ENCODE measurements around the gene KIF25.

The KIF25 gene

DNA sequence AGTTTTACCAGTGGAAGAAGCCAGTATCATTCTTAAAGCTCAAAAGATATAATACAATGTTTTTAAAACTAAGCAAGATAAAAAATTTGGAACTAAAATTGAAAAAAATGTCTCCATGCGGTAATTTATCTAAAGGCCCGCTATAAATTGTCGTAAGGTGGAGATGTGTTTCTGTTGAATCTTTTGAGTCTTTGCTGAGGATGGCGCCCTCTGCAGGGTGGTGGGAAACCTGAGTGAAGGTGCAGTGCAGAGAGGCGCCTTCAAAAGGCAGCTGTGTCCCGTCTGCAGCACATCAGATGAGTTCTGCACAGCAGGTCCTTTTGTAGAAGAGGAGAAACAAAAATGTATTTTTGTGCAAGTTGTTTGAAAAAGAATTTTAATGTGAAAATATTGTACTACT lies 29.4 kb upstream of the KIF25 start:
- H3K36me3 ChIP-seq, result peaks cover 28 to 84% (median 54%) of the 10 kb centered on the region in 3 donors
- intact Hi-C loops (cut with DNase I; ENCODE audit: low total_unique reads), result no loop called here
- H3K27me3 ChIP-seq, result no peaks in the 10 kb centered on the region
- H3K4me1 ChIP-seq, result no peaks in the 10 kb centered on the region
- DNase-seq, result no peak
- H3K27ac ChIP-seq, result no peak overlapping the region
- H3K4me3 ChIP-seq, result no peak overlapping the region
- TF ChIP-seq, protein P1, sequence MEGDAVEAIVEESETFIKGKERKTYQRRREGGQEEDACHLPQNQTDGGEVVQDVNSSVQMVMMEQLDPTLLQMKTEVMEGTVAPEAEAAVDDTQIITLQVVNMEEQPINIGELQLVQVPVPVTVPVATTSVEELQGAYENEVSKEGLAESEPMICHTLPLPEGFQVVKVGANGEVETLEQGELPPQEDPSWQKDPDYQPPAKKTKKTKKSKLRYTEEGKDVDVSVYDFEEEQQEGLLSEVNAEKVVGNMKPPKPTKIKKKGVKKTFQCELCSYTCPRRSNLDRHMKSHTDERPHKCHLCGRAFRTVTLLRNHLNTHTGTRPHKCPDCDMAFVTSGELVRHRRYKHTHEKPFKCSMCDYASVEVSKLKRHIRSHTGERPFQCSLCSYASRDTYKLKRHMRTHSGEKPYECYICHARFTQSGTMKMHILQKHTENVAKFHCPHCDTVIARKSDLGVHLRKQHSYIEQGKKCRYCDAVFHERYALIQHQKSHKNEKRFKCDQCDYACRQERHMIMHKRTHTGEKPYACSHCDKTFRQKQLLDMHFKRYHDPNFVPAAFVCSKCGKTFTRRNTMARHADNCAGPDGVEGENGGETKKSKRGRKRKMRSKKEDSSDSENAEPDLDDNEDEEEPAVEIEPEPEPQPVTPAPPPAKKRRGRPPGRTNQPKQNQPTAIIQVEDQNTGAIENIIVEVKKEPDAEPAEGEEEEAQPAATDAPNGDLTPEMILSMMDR (IDR thresholded peaks at IDR 0.05), result no peak
- no peaks in the 10 kb centered on the region for H3K9me3 ChIP-seq

DNA sequence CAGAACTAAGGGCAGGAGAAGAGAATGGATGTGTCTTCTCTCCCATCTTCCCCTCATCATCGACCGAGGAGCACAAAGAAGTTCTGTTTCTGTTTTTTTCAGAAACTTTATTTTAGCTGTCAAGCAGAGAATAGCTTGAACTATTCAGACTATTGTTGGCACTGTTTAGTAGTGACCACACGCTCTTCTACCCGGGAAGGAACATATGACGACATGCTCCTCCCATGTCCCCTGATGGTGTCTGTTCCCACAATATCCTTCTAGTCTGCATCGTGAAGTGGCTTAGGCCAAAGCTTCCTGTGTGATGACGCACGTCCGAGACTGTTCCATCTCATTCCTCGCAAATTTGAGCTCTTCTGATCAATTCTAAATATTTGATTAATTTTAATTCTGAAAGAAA lies 27.2 kb upstream of the KIF25 start:
- TF ChIP-seq, protein P1 (IDR thresholded peaks at IDR 0.05), result no peak
- no peak overlapping the region for H3K4me3 ChIP-seq
- peaks cover 0 to 6% (median 1%) of the 10 kb centered on the region in 4 donors for H3K4me1 ChIP-seq
- no peak overlapping the region for H3K27ac ChIP-seq
- H3K36me3 ChIP-seq, result peaks cover 18 to 66% (median 45%) of the 10 kb centered on the region in 3 donors
- H3K27me3 ChIP-seq, result no peaks in the 10 kb centered on the region
- intact Hi-C loops (cut with DNase I; ENCODE audit: low total_unique reads), result no loop called here
- no peak for DNase-seq
- no peaks in the 10 kb centered on the region for H3K9me3 ChIP-seq

DNA sequence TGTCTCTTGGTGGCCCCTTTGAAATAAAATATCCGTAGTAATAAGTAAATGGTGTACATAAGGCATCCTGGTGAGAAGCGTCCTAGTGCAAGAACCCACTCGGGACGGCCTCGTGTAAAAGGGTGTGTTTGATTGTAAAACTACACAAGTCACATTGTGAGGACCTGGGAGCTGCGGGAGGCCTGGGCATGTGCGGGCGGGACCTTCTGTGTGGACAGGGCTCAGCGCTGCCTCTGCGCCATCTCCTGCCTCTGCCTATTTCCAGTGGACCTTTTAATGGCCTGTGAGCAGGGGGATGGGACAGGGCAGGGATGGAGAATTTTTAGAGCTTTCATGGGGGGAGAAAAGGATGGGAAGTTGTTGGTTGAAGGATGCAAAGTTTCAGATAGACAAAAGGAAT lies 25.3 kb upstream of the KIF25 start:
- TF ChIP-seq, protein P1 (IDR thresholded peaks at IDR 0.05), result no peak
- Histone ChIP-seq H3K9me3 (no peaks in the 10 kb centered on the region), H3K36me3 (peaks cover 4 to 46% (median 28%) of the 10 kb centered on the region in 3 donors), H3K4me1 (peaks cover 0 to 6% (median 1%) of the 10 kb centered on the region in 4 donors), H3K27ac (no peak overlapping the region), H3K4me3 (no peak overlapping the region), H3K27me3 (no peaks in the 10 kb centered on the region)
- no peak for DNase-seq
- intact Hi-C loops (cut with DNase I; ENCODE audit: low total_unique reads), result no loop called here

DNA sequence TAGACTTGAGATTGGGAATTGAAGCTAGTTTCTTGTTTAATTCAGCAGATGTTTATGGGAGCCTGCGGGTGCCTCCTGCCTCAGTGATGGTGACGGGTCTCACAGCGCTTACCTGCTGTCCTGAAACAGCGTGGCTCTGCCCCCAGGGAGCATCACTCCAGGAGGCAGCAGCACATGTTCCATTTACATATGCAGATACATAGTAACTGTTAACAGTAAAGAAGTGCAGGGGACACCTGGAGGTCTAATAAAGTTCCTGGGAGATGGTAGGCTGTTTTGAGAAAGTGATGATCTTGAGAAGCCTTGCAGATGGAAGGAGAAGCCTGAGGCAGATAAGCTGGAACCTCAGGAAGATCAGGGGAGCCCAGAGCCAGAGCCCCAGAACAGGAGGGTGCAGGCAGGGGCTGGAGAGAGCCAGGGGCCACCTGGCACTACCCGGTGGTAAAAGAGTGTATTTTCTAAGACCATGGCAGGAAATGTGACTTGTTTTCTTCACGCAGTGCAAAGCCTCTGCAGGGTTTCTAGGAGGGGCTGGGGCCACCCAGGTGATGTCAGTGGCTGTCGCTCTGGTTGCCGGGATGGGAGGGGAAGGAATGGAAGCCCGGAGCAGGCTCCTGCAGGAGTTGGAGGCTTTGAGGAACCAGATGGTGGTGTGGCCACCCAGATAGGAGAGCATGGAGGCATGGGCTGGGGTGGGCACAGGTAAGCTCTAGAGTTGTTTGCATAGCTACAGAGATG lies 24.2 kb upstream of the KIF25 start:
- Histone ChIP-seq H3K36me3 (peaks cover 4 to 35% (median 23%) of the 10 kb centered on the region in 3 donors), H3K9me3 (no peaks in the 10 kb centered on the region), H3K27me3 (no peaks in the 10 kb centered on the region), H3K4me1 (peaks cover 0 to 6% (median 1%) of the 10 kb centered on the region in 4 donors), H3K4me3 (no peak overlapping the region), H3K27ac (no peak overlapping the region)
- TF ChIP-seq, protein P1 (IDR thresholded peaks at IDR 0.05), result no peak
- intact Hi-C loops (cut with DNase I; ENCODE audit: low total_unique reads), result no loop called here
- no peak for DNase-seq

DNA sequence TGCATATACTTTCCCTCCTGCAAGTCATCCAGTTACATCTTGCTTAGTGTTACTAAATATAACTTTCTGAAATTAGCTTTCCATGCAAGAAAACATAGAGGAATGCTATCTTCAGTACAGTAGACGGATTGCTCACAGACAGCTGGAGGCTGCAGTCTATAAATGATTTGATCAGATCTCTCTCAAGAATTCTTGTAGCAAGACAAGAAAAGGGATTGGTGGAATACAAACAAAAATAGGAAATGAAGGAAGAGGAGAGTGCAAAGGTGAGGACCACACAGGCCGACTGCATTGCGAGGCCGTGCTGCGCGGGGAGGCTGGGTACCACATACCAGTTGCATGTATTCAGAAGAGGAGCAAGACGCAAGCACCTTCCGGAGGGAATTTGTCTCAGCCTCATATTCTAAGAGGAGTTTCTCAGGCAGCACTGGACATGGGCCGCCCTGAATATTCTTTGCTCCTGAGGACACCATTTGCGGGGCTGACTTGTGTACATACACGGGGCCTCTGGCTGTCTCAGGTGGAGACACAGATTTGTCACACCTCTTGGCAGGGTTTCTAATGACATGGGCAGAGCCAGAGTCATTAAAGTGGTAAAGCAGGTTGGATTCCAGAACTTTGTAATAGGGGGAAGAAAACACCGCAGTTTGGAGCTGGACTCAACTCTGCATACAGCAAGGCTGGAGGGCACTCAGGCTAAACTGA lies 22.7 kb upstream of the KIF25 start:
- Histone ChIP-seq H3K27me3 (no peaks in the 10 kb centered on the region), H3K4me3 (no peak overlapping the region), H3K4me1 (peaks cover 0 to 6% (median 1%) of the 10 kb centered on the region in 4 donors), H3K27ac (no peak overlapping the region), H3K9me3 (no peaks in the 10 kb centered on the region), H3K36me3 (peaks cover 0 to 20% (median 10%) of the 10 kb centered on the region in 3 donors)
- intact Hi-C loops (cut with DNase I; ENCODE audit: low total_unique reads), result no loop called here
- DNase-seq, result no peak
- TF ChIP-seq, protein P1 (IDR thresholded peaks at IDR 0.05), result no peak

Measured in tibial artery (tissue), 4 donors.